Central memory CD4-positive, alpha-beta T cell (primary cell): ENCODE measurements around the gene NAV2.

Source experiments
- DNase-seq: peaks from one replicate; pipeline ENCODE4 v3.0.0; 2022

The NAV2 gene

GRCh38 chr11:19813158-19813879, 100.7 kb downstream of the NAV2 start:
- DNase-seq: no peak

- DNase-seq: no peak
These were observed 101.8 kb downstream of the NAV2 start for GRCh38 chr11:19814421-19814820.

GRCh38 chr11:19816040-19816439, 103.4 kb downstream of the NAV2 start:
- no peak for DNase-seq

- DNase-seq: no peak
These were observed 104.2 kb downstream of the NAV2 start for GRCh38 chr11:19816817-19817216.

- no peak for DNase-seq
These were observed 104.7 kb downstream of the NAV2 start for GRCh38 chr11:19817265-19817851.

- DNase-seq: no peak
These were observed 105.2 kb downstream of the NAV2 start for GRCh38 chr11:19817870-19818269.

- no peak for DNase-seq
These were observed 106.0 kb downstream of the NAV2 start for GRCh38 chr11:19818619-19819018.

- DNase-seq: no peak
These were observed 106.5 kb downstream of the NAV2 start for GRCh38 chr11:19819148-19819547.

GRCh38 chr11:19820100-19820499, 107.5 kb downstream of the NAV2 start:
- DNase-seq: no peak

- DNase-seq: no peak
These were observed 108.8 kb downstream of the NAV2 start for GRCh38 chr11:19821412-19821875.

- no peak for DNase-seq
These were observed 109.4 kb downstream of the NAV2 start for GRCh38 chr11:19821993-19822392.

- DNase-seq: no peak
These were observed 109.9 kb downstream of the NAV2 start for GRCh38 chr11:19822531-19822930.

GRCh38 chr11:19826606-19827005, 114.0 kb downstream of the NAV2 start:
- no peak for DNase-seq

GRCh38 chr11:19827399-19828135, 114.9 kb downstream of the NAV2 start:
- no peak for DNase-seq

- DNase-seq: no peak
These were observed 115.9 kb downstream of the NAV2 start for GRCh38 chr11:19828382-19829108.

- no peak for DNase-seq
These were observed 116.6 kb downstream of the NAV2 start for GRCh38 chr11:19829109-19829837.

- DNase-seq: no peak
These were observed 119.6 kb downstream of the NAV2 start for GRCh38 chr11:19832086-19832750.

GRCh38 chr11:19832901-19833300, 120.3 kb downstream of the NAV2 start:
- no peak for DNase-seq

GRCh38 chr11:19834771-19835170, 122.1 kb downstream of the NAV2 start:
- no peak for DNase-seq

- no peak for DNase-seq
These were observed 124.0 kb downstream of the NAV2 start for GRCh38 chr11:19836666-19837065.

- no peak for DNase-seq
These were observed 126.5 kb downstream of the NAV2 start for GRCh38 chr11:19838994-19839768.
